Heart right ventricle (tissue), 16 donors: ENCODE measurements around the gene PKNOX2. TPM values are rescaled to one million over a fixed set of nuclear protein-coding genes. Genes with fewer than 3 reads are reported as not detected.

Source experiments
- ATAC-seq, 8 donors: fragments of 200-7000 bp; cut with Tn5 transposase; one replicate each; pipeline ENCODE4 v1.9.1; 2020; ENCODE audit warnings: mild to moderate bottlenecking in 8 of 8, moderate library complexity in 8 of 8, moderate number of reproducible peaks in 1 of 8
- DNase-seq, 2 donors: peaks; one replicate each; pipeline ENCODE4 v3.0.0-alpha.2; 2020
- H3K27ac ChIP-seq, 10 donors: fragments of 200-600 bp; sonication (generic) in 2 of 10; one replicate each; pipeline versions ENCODE4 v1.5.0 to v1.8.0; 2020 to 2022; ENCODE audit warnings: mild to moderate bottlenecking in 3 of 10
- H3K27me3 ChIP-seq, 7 donors: fragments of 200-600 bp; one replicate each; pipeline ENCODE4 v1.8.0; 2021 to 2022; ENCODE audit warnings: mild to moderate bottlenecking in 2 of 7
- H3K36me3 ChIP-seq, 9 donors: fragments of 200-600 bp; sonication (generic) in 1 of 9; one replicate each; pipeline versions ENCODE4 v1.5.0 to v1.8.0; 2020 to 2022; ENCODE audit warnings: mild to moderate bottlenecking in 2 of 9
- H3K4me1 ChIP-seq, 9 donors: fragments of 200-600 bp; sonication (generic) in 1 of 9; one replicate each; pipeline versions ENCODE4 v1.5.0 to v1.8.0; 2020 to 2022; ENCODE audit warnings: mild to moderate bottlenecking in 4 of 9
- H3K4me3 ChIP-seq, 10 donors: fragments of 200-600 bp; sonication (generic) in 2 of 10; one replicate each; pipeline versions ENCODE4 v1.5.0 to v1.8.0; 2020 to 2022; ENCODE audit warnings: mild to moderate bottlenecking in 7 of 10, moderate library complexity in 2 of 10
- H3K9me3 ChIP-seq, 11 donors: fragments of 200-600 bp in 10 of 11; sonication (generic) in 2 of 11; one replicate each; pipeline versions ENCODE4 v1.5.0 to v1.8.0; 2013 to 2022; ENCODE audit warnings: mild to moderate bottlenecking in 2 of 11, control low read depth in 1 of 11, moderate library complexity in 1 of 11
- CTCF ChIP-seq, 9 donors: fragments of 200-600 bp; sonication (generic) in 2 of 9; IDR thresholded peaks; one replicate each; pipeline versions ENCODE4 v1.5.0 to v1.8.0; 2021 to 2022; ENCODE audit warnings: antibody characterized with exemption in 9 of 9, mild to moderate bottlenecking in 5 of 9, moderate library complexity in 1 of 9
- WGBS, 2 donors: extraction: QIAGEN DNeasy Blood & Tissue Kit; methylation state at CpG; one replicate each; pipeline ENCODE4 v1.1.7; 2013; ENCODE audit warnings: inconsistent platforms in 1 of 2; 5-methylcytosine and 5-hydroxymethylcytosine counted together
- intact Hi-C, 10 donors: fragments of 100-400 bp; cut with DNase I; formaldehyde crosslinking; loops; one replicate each; pipeline versions ENCODE4 v1.11.1 to v1.14.2; 2022
- polyA plus RNA-seq, 2 donors: library from polyadenylated mRNA; stranded (reverse); fragments of 200-250 nt; gene quantifications; one replicate each; pipeline ENCODE4 v1.2.3, GENCODE V29; 2013
- total RNA-seq, 10 donors: library from RNA; stranded (reverse); fragmentation: NEBNext Ultra II Directional in 3 of 10; extraction: Animal tissue kit (Norgen Biotek cat#: 25700) in 3 of 10; gene quantifications; one replicate each; pipeline versions ENCODE4 v1.2.1 to v1.2.4, GENCODE V29; 2021 to 2023
- donor health status: Arrhythmogenic right ventricular cardiomyopathy.
- donor health status: ischemic (EF 13 %, LVEDD 7.1; RV severe dilation, severe dysfunction).
- donor health status: healthy with polysubstance abuse.
- donor health status: DM: no; HTN: yes; CAD: no.
- donor health status: DM: no; HTN: no; CAD: no.
- donor health status: ischemic (EF 25% LVEDD 6.9; RV normal size, moderate dysfunction).
- donor health status: ischemic (EF 25% LVEDD 5.7; RV mildly dilated, moderate dysfunction).
- donor health status: healthy.
- donor health status: DM: yes; HTN: yes; CAD: no.
- donor health status: Ischemic cardiomyopathy.
- donor health status: ischemic (EF 35%, LVEDD 5.7; RV mildly dilated, moderate dysfunction).
- donor health status: nonischemic (EF 11% LVEDD 7.7; RV severe dilation, severe dysfunction).
- donor health status: DM: yes; HTN: yes; CAD: no.
- donor health status: PGD.
- donor health status: ischemic (EF 29% LVEDD 5.4; RV normal size, mild dysfunction).
- donor health status: nonischemic (EF 23%, LVEDD 6.1; RV moderate dilation, normal function).

PKNOX2 gene
- total and polyA plus RNA-seq, 12 donors: 2.5 to 5.8 (median 4.5) TPM

- TF ChIP-seq CTCF (IDR thresholded peaks at IDR 0.05): no peak
- H3K4me3 ChIP-seq: no peak overlapping the region
- DNase-seq (peak in 1 of 2 donors; percentile 36), ATAC-seq (peak; percentile 36 to 82 (median 71))
- intact Hi-C loops: no loop called here
- peaks cover 0 to 6% (median 0%) of the 10 kb centered on the region in 11 donors for H3K9me3 ChIP-seq
- H3K36me3 ChIP-seq: no peaks in the 10 kb centered on the region
- no peak overlapping the region for H3K27ac ChIP-seq
- H3K27me3 ChIP-seq: no peaks in the 10 kb centered on the region
- 63 to 69% methylated on average over 9 of the region's 9 CpGs for WGBS, 2 donors
- peaks cover 0 to 33% (median 26%) of the 10 kb centered on the region in 9 donors for H3K4me1 ChIP-seq
These were observed 149.0 kb downstream of the PKNOX2 start for GRCh38 chr11:125313271-125314219.

- no peak for DNase-seq
- Histone ChIP-seq H3K4me1 (peaks cover 0 to 33% (median 26%) of the 10 kb centered on the region in 9 donors), H3K4me3 (no peak overlapping the region), H3K27me3 (no peaks in the 10 kb centered on the region), H3K36me3 (no peaks in the 10 kb centered on the region), H3K9me3 (peaks cover 0 to 6% (median 0%) of the 10 kb centered on the region in 11 donors), H3K27ac (peak overlapping the region in 5 of 10 donors; percentile 4 to 67 (median 23))
- TF ChIP-seq CTCF (IDR thresholded peaks at IDR 0.05): no peak
- whole genome bisulfite sequencing, 2 donors: 61 to 64% methylated on average over 17 of the region's 17 CpGs
- peak; percentile 30 to 62 (median 45) for ATAC-seq
- intact Hi-C loops: no loop called here
These were observed 149.9 kb downstream of the PKNOX2 start for GRCh38 chr11:125314276-125315078.

GRCh38 chr11:125315079-125315740, 150.7 kb downstream of the PKNOX2 start:
- TF ChIP-seq CTCF (IDR thresholded peaks at IDR 0.05): no peak
- H3K27ac ChIP-seq: peak overlapping the region in 5 of 10 donors; percentile 4 to 67 (median 23)
- no peak overlapping the region for H3K4me3 ChIP-seq
- peaks cover 0 to 33% (median 26%) of the 10 kb centered on the region in 9 donors for H3K4me1 ChIP-seq
- intact Hi-C loops: no loop called here
- 52 to 55% methylated on average over 7 of the region's 7 CpGs for WGBS, 2 donors
- ATAC-seq (peak; percentile 46 to 79 (median 66)), DNase-seq (peak; percentile 64 to 76)
- no peaks in the 10 kb centered on the region for H3K36me3 ChIP-seq
- no peaks in the 10 kb centered on the region for H3K27me3 ChIP-seq
- H3K9me3 ChIP-seq: peaks cover 0 to 6% (median 0%) of the 10 kb centered on the region in 11 donors

GRCh38 chr11:125317416-125317815, 152.9 kb downstream of the PKNOX2 start:
- peaks cover 0 to 6% (median 0%) of the 10 kb centered on the region in 11 donors for H3K9me3 ChIP-seq
- H3K27me3 ChIP-seq: peaks cover 0 to 3% (median 0%) of the 10 kb centered on the region in 7 donors
- H3K27ac ChIP-seq: no peak overlapping the region
- no peak for DNase-seq
- peaks cover 0 to 33% (median 26%) of the 10 kb centered on the region in 9 donors for H3K4me1 ChIP-seq
- no peak for TF ChIP-seq CTCF (IDR thresholded peaks at IDR 0.05)
- WGBS, 2 donors: 84 to 85% methylated on average over 2 of the region's 2 CpGs
- H3K4me3 ChIP-seq: no peak overlapping the region
- intact Hi-C loops: no loop called here
- no peaks in the 10 kb centered on the region for H3K36me3 ChIP-seq
- no peak for ATAC-seq
